Smooth muscle cell (in vitro differentiated cells): ENCODE results near the gene MRFAP1L1. TPM values are rescaled to one million over a fixed set of nuclear protein-coding genes. Genes with fewer than 3 reads are reported as not detected.

ENCODE experiments used
- DNase-seq: peaks from one replicate; lab custom pipeline; 2025; ENCODE audit not compliant: unreplicated experiment; lab: John Stamatoyannopoulos, UW
- H2AFZ ChIP-seq: fragments of 200-600 bp; sonication (generic); 2 replicates; pipeline ENCODE4 v1.6.0; 2016; ENCODE audit warnings: antibody characterized with exemption, low read depth, mild to moderate bottlenecking
- H3F3A ChIP-seq: fragments of 200-600 bp; sonication (generic); 2 replicates; pipeline ENCODE4 v1.6.0; 2017; ENCODE audit warnings: antibody characterized with exemption, low read depth
- H3K27ac ChIP-seq: fragments of 200-600 bp; sonication (generic); 2 replicates; pipeline ENCODE4 v1.5.1; 2016; ENCODE audit warnings: low read depth, mild to moderate bottlenecking
- H3K27me3 ChIP-seq: fragments of 200-600 bp; sonication (generic); 2 replicates; pipeline ENCODE4 v1.6.1; 2016; ENCODE audit warnings: low read depth, mild to moderate bottlenecking
- H3K36me3 ChIP-seq: fragments of 200-600 bp; sonication (generic); 2 replicates; pipeline ENCODE4 v1.5.1; 2016; ENCODE audit warnings: low read depth
- H3K4me1 ChIP-seq: fragments of 200-600 bp; sonication (generic); 2 replicates; pipeline ENCODE4 v1.5.1; 2016; ENCODE audit warnings: low read depth
- H3K4me2 ChIP-seq: fragments of 200-600 bp; sonication (generic); 2 replicates; pipeline ENCODE4 v1.6.0; 2016; ENCODE audit warnings: mild to moderate bottlenecking
- H3K4me3 ChIP-seq: fragments of 200-600 bp; sonication (generic); 2 replicates; pipeline ENCODE4 v1.5.1; 2016; ENCODE audit warnings: mild to moderate bottlenecking
- H3K79me2 ChIP-seq: fragments of 200-600 bp; sonication (generic); 2 replicates; pipeline ENCODE4 v1.6.0; 2016; ENCODE audit warnings: low read depth, mild to moderate bottlenecking
- H3K9ac ChIP-seq: fragments of 200-600 bp; sonication (generic); 2 replicates; pipeline ENCODE4 v1.6.0; 2016; ENCODE audit warnings: low read depth
- H3K9me3 ChIP-seq: fragments of 200-600 bp; sonication (generic); replicated peaks from 2 replicates; pipeline ENCODE4 v1.5.1; 2016; ENCODE audit warnings: low read depth
- H4K20me1 ChIP-seq: fragments of 200-600 bp; sonication (generic); 2 replicates; pipeline ENCODE4 v1.6.0; 2016; ENCODE audit warnings: low read depth
- WGBS: methylation state at CpG from one replicate; pipeline ENCODE4 v1.1.7; 2016; ENCODE audit warnings: low lambda C conversion rate; 5-methylcytosine and 5-hydroxymethylcytosine counted together
- polyA plus RNA-seq: library from polyadenylated mRNA; unstranded; fragments of >200 nt; fragmentation: Nextera tagmentation; extraction: Ambion mirVana; gene quantifications from 2 replicates; pipeline ENCODE4 v1.2.1, GENCODE V29; 2016
- total RNA-seq: library from RNA; depleted of rRNA; stranded (reverse); fragments of >200 nt; gene quantifications from 2 replicates; pipeline ENCODE4 v1.2.3, GENCODE V29; 2014
- TF ChIP-seq, protein P1 (sequence below): fragments of 200-600 bp; sonication (generic); IDR thresholded peaks from 2 replicates; pipeline ENCODE4 v1.5.1; 2017; ENCODE audit warnings: borderline replicate concordance, mild to moderate bottlenecking, antibody characterized with exemption; ENCODE audit not compliant: insufficient read depth, poor library complexity, severe bottlenecking

The MRFAP1L1 gene
- total and polyA plus RNA-seq, 2 experiments from 2014 or later = 48.9 to 67.1 TPM

- no peak for DNase-seq
- TF ChIP-seq, protein P1, sequence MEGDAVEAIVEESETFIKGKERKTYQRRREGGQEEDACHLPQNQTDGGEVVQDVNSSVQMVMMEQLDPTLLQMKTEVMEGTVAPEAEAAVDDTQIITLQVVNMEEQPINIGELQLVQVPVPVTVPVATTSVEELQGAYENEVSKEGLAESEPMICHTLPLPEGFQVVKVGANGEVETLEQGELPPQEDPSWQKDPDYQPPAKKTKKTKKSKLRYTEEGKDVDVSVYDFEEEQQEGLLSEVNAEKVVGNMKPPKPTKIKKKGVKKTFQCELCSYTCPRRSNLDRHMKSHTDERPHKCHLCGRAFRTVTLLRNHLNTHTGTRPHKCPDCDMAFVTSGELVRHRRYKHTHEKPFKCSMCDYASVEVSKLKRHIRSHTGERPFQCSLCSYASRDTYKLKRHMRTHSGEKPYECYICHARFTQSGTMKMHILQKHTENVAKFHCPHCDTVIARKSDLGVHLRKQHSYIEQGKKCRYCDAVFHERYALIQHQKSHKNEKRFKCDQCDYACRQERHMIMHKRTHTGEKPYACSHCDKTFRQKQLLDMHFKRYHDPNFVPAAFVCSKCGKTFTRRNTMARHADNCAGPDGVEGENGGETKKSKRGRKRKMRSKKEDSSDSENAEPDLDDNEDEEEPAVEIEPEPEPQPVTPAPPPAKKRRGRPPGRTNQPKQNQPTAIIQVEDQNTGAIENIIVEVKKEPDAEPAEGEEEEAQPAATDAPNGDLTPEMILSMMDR = no peak
- H3K4me3 ChIP-seq = no peak overlapping the region
- peak overlapping the region; percentile 67 for H3K27ac ChIP-seq
- peaks cover 6% of the 10 kb centered on the region for H3F3A ChIP-seq
- WGBS = 91% methylated on average over 16 of the region's 16 CpGs
- no peak overlapping the region for H2AFZ ChIP-seq
- no peaks in the 10 kb centered on the region for H3K27me3 ChIP-seq
- H3K9me3 ChIP-seq = no peaks in the 10 kb centered on the region
- no peaks in the 10 kb centered on the region for H3K79me2 ChIP-seq
- H3K4me1 ChIP-seq = peaks cover 4% of the 10 kb centered on the region
- no peak overlapping the region for H3K4me2 ChIP-seq
- H3K9ac ChIP-seq = no peak overlapping the region
- no peaks in the 10 kb centered on the region for H4K20me1 ChIP-seq
- no peaks in the 10 kb centered on the region for H3K36me3 ChIP-seq
These were observed 15.3 kb downstream of the MRFAP1L1 start for GRCh38 chr4:6694177-6694901.

- Histone ChIP-seq H3K79me2 (no peaks in the 10 kb centered on the region), H3K27me3 (no peaks in the 10 kb centered on the region), H3K36me3 (no peaks in the 10 kb centered on the region), H3K4me1 (peaks cover 4% of the 10 kb centered on the region), H3K9ac (no peak within 1 kb of the TSS), H4K20me1 (no peaks in the 10 kb centered on the region), H3K27ac (peak within 1 kb of the TSS; percentile 67), H3F3A (peaks cover 6% of the 10 kb centered on the region), H3K4me2 (no peak within 1 kb of the TSS), H2AFZ (no peak within 1 kb of the TSS), H3K9me3 (no peaks in the 10 kb centered on the region), H3K4me3 (no peak within 1 kb of the TSS)
- no peak for DNase-seq
- 88% methylated on average over 29 of the region's 29 CpGs for WGBS
- TF ChIP-seq, protein P1 = no peak
These were observed 16.2 kb downstream of the MRFAP1L1 start, which contains the start of gene S100P for GRCh38 chr4:6693231-6694176. S100P (plus strand) TSS chr4:6693878; CDS start chr4:6693933, 55 bp downstream.

- Histone ChIP-seq H2AFZ (no peak overlapping the region), H3K79me2 (no peaks in the 10 kb centered on the region), H4K20me1 (no peaks in the 10 kb centered on the region), H3K4me3 (no peak overlapping the region), H3F3A (peaks cover 10% of the 10 kb centered on the region), H3K4me1 (peaks cover 4% of the 10 kb centered on the region), H3K27me3 (no peaks in the 10 kb centered on the region), H3K36me3 (no peaks in the 10 kb centered on the region), H3K9me3 (no peaks in the 10 kb centered on the region), H3K27ac (peak overlapping the region; percentile 67), H3K4me2 (no peak overlapping the region), H3K9ac (no peak overlapping the region)
- 75% methylated on average over 3 of the region's 3 CpGs for WGBS
- TF ChIP-seq, protein P1 = no peak
- no peak for DNase-seq
These were observed 16.9 kb downstream of the MRFAP1L1 start for GRCh38 chr4:6692806-6693205.
